ENCODE measurements around the gene PTPN1. TPM values are rescaled to one million over a fixed set of nuclear protein-coding genes. Genes with fewer than 3 reads are reported as not detected.

Gene PTPN1
- total and polyA plus RNA-seq, 2 experiments from 2014 or later: 16.9 to 26.4 TPM

DNA sequence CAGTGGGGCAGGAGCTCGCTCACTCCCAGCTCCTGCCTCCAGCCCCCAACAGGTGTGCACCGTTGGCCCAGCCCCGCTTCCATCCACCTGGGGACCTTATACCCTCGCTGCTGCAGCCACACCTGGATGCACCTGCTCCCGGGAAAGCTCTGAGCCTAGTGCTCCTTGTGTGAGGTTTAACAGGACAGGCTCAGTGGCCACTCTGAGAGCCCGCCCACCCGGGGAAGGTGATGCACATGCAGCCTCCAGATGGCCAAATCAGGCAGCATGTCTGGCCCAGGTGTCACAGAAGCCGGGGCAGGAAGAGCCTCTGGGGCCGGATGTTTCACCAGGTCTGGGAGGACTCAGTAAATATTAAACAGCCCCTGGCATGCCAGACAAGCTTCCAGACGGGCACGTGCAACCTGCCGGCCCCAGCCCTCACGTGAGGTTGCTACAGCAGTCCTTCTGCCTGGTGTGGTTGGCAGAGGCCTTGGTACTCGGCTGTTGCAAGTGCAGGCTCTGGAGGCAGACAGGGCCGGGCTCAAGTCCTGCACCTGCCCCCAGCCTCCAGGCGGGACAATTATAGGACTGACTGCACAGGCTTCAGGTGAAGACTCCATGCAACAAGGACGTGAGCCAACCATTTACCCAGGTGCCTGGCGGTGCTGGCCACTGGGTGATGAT is 114.3 kb downstream of the PTPN1 start:
- DNase-seq (ENCODE audit: low spot score): no peak
- Histone ChIP-seq H3K79me2 (replicated peaks; ENCODE audit: insufficient read depth) (no peaks in the 10 kb centered on the region), H3K4me3 (no peak overlapping the region), H3F3A (replicated peaks; ENCODE audit: low read depth) (no peaks in the 10 kb centered on the region), H3K27me3 (ENCODE audit: insufficient read depth) (no peaks in the 10 kb centered on the region), H3K4me2 (no peak overlapping the region), H3K4me1 (ENCODE audit: insufficient read depth) (peaks cover 5% of the 10 kb centered on the region; the same call in 1 of the 2 replicates), H3K36me3 (ENCODE audit: insufficient read depth) (no peaks in the 10 kb centered on the region), H3K27ac (ENCODE audit: low read depth) (no peak overlapping the region), H2AFZ (no peak overlapping the region), H4K20me1 (replicated peaks; ENCODE audit: insufficient read depth) (no peaks in the 10 kb centered on the region), H3K9me2 (ENCODE audit: insufficient read depth) (no peaks in the 10 kb centered on the region)
- H3K27ac Mint-ChIP-seq: no peak overlapping the region
- TF ChIP-seq EZH2 (IDR thresholded peaks at IDR 0.05; ENCODE audit: low read depth, unreplicated experiment) (no peak), CREB1 (CRISPR knock-in tag; IDR thresholded peaks at IDR 0.05; ENCODE audit: low read depth) (no peak), ZNF114 (CRISPR knock-in tag; IDR thresholded peaks at IDR 0.05) (no peak), ZNF331 (CRISPR knock-in tag; IDR thresholded peaks at IDR 0.05; ENCODE audit: low read depth) (no peak), JUNB (IDR thresholded peaks at IDR 0.05; ENCODE audit: unreplicated experiment) (no peak), POLR2AphosphoS5 (IDR thresholded peaks at IDR 0.05; ENCODE audit: low read depth) (no peak), EZH2phosphoT487 (IDR thresholded peaks at IDR 0.05; ENCODE audit: unreplicated experiment) (no peak), NANOG (IDR thresholded peaks at IDR 0.05; ENCODE audit: borderline replicate concordance) (no peak)
- TF ChIP-seq, protein P1, sequence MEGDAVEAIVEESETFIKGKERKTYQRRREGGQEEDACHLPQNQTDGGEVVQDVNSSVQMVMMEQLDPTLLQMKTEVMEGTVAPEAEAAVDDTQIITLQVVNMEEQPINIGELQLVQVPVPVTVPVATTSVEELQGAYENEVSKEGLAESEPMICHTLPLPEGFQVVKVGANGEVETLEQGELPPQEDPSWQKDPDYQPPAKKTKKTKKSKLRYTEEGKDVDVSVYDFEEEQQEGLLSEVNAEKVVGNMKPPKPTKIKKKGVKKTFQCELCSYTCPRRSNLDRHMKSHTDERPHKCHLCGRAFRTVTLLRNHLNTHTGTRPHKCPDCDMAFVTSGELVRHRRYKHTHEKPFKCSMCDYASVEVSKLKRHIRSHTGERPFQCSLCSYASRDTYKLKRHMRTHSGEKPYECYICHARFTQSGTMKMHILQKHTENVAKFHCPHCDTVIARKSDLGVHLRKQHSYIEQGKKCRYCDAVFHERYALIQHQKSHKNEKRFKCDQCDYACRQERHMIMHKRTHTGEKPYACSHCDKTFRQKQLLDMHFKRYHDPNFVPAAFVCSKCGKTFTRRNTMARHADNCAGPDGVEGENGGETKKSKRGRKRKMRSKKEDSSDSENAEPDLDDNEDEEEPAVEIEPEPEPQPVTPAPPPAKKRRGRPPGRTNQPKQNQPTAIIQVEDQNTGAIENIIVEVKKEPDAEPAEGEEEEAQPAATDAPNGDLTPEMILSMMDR (conservative IDR thresholded peaks at IDR 0.05; ENCODE audit: low read depth in 2 of 2): no peak
- TF ChIP-seq, protein P2, sequence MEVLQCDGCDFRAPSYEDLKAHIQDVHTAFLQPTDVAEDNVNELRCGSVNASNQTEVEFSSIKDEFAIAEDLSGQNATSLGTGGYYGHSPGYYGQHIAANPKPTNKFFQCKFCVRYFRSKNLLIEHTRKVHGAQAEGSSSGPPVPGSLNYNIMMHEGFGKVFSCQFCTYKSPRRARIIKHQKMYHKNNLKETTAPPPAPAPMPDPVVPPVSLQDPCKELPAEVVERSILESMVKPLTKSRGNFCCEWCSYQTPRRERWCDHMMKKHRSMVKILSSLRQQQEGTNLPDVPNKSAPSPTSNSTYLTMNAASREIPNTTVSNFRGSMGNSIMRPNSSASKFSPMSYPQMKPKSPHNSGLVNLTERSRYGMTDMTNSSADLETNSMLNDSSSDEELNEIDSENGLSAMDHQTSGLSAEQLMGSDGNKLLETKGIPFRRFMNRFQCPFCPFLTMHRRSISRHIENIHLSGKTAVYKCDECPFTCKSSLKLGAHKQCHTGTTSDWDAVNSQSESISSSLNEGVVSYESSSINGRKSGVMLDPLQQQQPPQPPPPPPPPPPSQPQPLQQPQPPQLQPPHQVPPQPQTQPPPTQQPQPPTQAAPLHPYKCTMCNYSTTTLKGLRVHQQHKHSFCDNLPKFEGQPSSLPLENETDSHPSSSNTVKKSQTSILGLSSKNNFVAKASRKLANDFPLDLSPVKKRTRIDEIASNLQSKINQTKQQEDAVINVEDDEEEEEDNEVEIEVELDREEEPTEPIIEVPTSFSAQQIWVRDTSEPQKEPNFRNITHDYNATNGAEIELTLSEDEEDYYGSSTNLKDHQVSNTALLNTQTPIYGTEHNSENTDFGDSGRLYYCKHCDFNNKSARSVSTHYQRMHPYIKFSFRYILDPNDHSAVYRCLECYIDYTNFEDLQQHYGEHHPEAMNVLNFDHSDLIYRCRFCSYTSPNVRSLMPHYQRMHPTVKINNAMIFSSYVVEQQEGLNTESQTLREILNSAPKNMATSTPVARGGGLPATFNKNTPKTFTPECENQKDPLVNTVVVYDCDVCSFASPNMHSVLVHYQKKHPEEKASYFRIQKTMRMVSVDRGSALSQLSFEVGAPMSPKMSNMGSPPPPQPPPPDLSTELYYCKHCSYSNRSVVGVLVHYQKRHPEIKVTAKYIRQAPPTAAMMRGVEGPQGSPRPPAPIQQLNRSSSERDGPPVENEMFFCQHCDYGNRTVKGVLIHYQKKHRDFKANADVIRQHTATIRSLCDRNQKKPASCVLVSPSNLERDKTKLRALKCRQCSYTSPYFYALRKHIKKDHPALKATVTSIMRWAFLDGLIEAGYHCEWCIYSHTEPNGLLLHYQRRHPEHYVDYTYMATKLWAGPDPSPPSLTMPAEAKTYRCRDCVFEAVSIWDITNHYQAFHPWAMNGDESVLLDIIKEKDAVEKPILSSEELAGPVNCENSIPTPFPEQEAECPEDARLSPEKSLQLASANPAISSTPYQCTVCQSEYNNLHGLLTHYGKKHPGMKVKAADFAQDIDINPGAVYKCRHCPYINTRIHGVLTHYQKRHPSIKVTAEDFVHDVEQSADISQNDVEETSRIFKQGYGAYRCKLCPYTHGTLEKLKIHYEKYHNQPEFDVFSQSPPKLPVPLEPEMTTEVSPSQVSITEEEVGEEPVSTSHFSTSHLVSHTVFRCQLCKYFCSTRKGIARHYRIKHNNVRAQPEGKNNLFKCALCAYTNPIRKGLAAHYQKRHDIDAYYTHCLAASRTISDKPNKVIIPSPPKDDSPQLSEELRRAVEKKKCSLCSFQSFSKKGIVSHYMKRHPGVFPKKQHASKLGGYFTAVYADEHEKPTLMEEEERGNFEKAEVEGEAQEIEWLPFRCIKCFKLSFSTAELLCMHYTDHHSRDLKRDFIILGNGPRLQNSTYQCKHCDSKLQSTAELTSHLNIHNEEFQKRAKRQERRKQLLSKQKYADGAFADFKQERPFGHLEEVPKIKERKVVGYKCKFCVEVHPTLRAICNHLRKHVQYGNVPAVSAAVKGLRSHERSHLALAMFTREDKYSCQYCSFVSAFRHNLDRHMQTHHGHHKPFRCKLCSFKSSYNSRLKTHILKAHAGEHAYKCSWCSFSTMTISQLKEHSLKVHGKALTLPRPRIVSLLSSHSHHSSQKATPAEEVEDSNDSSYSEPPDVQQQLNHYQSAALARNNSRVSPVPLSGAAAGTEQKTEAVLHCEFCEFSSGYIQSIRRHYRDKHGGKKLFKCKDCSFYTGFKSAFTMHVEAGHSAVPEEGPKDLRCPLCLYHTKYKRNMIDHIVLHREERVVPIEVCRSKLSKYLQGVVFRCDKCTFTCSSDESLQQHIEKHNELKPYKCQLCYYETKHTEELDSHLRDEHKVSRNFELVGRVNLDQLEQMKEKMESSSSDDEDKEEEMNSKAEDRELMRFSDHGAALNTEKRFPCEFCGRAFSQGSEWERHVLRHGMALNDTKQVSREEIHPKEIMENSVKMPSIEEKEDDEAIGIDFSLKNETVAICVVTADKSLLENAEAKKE (CRISPR knock-in tag; IDR thresholded peaks at IDR 0.05): no peak
- H3K36me3 Mint-ChIP-seq (ENCODE audit: low read depth): no peaks in the 10 kb centered on the region
- H3K27me3 Mint-ChIP-seq (ENCODE audit: insufficient read depth, low read depth, poor library complexity): peaks cover 9% of the 10 kb centered on the region
- no peak overlapping the region for H3K4me3 Mint-ChIP-seq
- peaks cover 14% of the 10 kb centered on the region; the same call in 2 of the 3 replicates for H3K9me3 Mint-ChIP-seq
- ATAC-seq: no peak
- peaks cover 16% of the 10 kb centered on the region for H3K4me1 Mint-ChIP-seq

All from GM23338 (cell line).